ENCODE data around the gene FNTB. TPM values are rescaled to one million over a fixed set of nuclear protein-coding genes. Genes with fewer than 3 reads are reported as not detected.

Gene FNTB
- total RNA-seq, 1 donor from 2014 or later = 9.2 TPM

Other genes starting within 250 kb of the FNTB start
- under 0.01 TPM in 1 of 2 replicates, not detected in the other for gene SPTB, start 107.0 kb upstream of the FNTB start, total RNA-seq
- 28.2 and 48.9 TPM in 2 replicates for gene CHURC1, start 72.4 kb upstream of the FNTB start, total RNA-seq
- not detected in 2 replicates for gene GPX2, start 44.1 kb upstream of the FNTB start, total RNA-seq
- 14.3 and 17.2 TPM in 2 replicates for gene RAB15, start 14.6 kb upstream of the FNTB start, total RNA-seq
- gene MAX, start 115.6 kb downstream of the FNTB start, total RNA-seq = 50.4 and 55.4 TPM in 2 replicates